ENCODE data around the gene RPTOR.

GRCh38 chr17:80923211-80924110, 378.8 kb downstream of the RPTOR start:
- no peak for TF ChIP-seq CTCF (IDR thresholded peaks at IDR 0.05 in 4 of 5, conservative IDR thresholded peaks at IDR 0.05 in 1 of 5)
- no peak for TF ChIP-seq POLR2A (IDR thresholded peaks at IDR 0.05)

Measured in gastrocnemius medialis (tissue), 4 donors.